GM08714 (cell line): ENCODE results near the gene RNF212B.

ENCODE experiments used
- H3K4me3 ChIP-seq: fragments of 200-500 bp; sonication (Bioruptor generic); 2 replicates; pipeline ENCODE4 v1.5.1; 2014; ENCODE audit warnings: mild to moderate bottlenecking, low read length, inconsistent platforms
- ZNF274 ChIP-seq: IDR thresholded peaks from 2 replicates; pipeline ENCODE4 v1.6.1; 2012; ENCODE audit warnings: mild to moderate bottlenecking, low read depth, low read length

RNF212B gene

DNA sequence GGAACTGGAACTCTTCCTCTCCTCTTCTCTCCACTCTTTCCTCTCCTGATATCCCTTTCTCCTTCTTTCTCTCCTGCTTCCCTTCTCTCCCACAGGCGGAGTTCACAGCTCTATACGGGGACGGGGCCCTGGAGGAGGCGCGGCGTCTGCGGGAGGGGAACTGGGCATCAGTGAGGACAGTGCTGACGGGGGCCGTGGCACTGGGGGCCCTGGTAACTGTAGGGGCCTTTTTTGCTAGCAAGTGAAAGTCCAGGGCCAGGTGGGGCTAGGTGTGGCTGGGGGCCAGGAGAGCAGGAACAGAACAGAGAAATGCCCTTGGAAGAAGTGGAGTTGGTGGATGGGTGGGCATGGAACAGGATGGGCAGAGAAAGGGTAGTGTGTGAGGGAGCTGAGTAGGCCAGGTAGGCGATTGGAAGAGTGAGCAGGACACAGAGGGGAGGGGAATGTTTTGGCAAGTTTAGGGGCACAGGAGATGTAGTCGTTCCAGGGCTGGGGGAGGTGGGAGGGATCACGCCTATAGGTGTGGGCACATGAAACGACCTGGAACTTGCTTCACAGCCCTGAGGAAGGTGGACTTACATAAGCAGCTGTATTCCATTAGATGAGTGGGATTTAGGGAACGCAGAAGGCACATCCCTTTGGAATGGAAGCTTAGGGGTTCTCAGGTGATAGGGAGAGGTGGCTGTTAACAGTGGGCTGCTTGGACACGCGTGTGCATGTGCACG, 71.1 kb downstream of the RNF212B start:
- no peak overlapping the region for H3K4me3 ChIP-seq
- no peak for TF ChIP-seq ZNF274

DNA sequence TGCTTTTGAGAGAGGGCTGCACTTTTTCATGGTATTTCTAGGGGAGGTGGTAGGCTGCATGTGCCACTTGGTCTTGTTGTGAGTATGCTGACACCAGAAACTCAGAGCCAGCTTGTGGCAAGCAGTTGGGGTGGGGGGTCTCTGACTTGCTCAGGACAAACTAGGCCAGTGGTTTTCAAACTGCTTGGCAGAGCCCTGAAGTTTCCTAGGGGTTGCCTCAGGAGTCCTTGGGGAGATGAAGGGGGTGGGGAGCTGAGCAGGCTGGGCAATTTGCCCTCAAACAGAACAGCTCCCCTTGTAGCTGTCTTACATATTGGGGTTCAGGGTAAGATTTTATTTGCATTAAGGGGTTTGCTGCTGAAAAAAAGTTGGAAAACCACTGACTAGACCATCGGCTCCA, 72.8 kb downstream of the RNF212B start:
- TF ChIP-seq ZNF274 = no peak
- H3K4me3 ChIP-seq = no peak overlapping the region

DNA sequence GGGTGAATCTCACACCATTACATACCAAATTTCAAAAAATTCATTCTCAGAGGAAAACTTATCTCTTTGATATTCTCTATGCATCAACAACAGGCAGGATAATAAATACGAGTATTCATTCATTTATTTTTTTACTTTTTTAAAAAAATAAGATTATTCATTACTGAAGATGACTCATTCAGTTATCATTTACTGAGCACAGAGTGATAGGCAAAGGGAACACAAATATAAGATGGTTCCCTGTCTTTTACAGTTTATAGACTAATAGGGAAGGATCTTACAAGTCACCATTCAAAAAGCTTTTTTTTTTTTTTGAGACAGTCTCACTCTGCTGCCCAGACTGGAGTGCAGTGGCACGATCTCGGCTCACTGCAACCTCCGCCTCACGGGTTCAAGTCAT, 78.6 kb downstream of the RNF212B start:
- no peak for TF ChIP-seq ZNF274
- H3K4me3 ChIP-seq = no peak overlapping the region

DNA sequence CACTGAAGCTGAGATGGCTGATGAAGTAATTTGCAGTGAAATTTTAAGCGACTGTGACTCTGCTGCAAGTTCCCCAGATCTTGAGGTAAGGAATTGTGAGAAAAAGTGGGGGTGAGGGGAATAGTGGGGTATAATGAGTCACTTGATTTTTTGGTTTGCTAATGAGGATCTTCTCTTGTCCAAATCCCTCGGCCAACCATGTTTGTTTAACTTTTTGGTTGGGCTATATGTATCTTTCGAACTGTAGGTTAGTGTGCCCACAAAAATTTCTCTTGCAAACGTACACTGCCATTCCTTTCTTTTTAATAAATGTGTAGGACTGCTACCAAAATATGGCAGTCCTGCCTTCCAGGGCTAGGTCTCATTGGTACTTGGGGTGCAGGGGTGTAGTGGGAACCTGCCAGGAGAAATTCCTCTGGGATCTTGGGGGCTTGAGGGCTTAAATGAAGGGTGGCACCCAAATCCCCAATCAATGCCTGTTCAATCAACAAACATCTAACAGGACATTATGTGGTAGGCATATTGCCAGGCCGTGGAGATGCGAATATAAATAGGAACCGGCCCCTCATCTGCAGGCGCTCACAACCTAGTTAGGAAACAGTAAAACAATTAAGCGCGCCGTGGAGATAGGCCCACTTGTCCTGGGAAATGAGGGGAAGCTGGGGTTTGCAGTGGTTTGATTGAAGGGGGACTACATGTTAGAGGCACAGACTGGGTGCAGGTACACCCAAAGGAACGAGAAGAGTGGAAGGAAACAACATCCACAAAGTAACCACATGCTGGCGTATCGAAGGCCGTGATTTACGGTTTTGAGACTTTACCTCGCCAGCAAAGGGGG, 82.2 kb downstream of the RNF212B start:
- H3K4me3 ChIP-seq = peak overlapping the region; percentile 64; the same call in 1 of the 2 replicates
- TF ChIP-seq ZNF274 = no peak

DNA sequence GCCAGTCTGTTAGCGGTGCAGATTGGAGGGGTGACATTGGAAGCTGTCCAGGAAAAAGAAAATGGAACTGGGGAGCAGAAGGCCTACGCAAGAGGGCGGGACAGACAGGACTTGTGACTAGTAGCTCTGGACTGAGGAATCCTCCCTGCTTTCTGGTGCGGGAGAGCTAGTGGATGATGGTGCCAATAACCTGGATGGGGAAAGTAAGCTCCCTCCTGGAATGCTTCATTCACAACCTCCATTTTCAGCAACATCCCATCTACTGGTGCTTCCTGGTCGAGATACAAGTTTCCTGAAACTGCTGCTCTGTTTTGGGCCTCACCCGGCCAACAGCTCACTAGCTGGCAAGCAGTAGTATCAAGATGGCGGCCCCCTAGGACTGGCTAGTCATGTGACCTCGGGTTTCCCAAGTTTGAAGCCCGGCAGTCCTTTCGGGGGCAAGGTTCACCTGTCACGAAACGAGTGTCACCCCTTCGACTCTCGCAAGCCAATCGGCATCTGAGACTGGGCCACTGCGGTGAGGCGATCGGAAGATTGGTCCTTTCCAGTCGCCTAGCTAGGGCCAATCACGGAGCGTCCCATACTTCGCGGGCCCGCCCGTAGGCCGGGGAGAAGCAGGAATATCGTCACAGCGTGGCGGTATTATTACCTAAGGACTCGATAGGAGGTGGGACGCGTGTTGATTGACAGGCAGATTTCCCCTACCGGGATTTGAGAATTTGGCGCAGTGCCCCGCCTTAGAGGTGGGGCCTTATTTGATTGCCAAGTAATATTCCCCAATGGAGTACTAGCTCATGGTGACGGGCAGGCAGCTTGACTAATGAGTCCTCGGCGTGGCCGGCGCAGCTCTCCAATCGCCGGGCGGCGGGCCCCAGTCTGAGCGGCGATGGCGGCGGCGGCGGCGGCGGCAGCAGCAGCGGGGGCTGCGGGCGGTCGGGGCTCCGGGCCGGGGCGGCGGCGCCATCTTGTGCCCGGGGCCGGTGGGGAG, 83.1 kb downstream of the RNF212B start, which contains the start of gene PABPN1:
PABPN1 (plus strand) TSS at position 874 of the 988 bp plus-strand sequence; CDS start at position 887, 13 bp downstream.
- peak within 1 kb of the TSS; percentile 89 for H3K4me3 ChIP-seq

DNA sequence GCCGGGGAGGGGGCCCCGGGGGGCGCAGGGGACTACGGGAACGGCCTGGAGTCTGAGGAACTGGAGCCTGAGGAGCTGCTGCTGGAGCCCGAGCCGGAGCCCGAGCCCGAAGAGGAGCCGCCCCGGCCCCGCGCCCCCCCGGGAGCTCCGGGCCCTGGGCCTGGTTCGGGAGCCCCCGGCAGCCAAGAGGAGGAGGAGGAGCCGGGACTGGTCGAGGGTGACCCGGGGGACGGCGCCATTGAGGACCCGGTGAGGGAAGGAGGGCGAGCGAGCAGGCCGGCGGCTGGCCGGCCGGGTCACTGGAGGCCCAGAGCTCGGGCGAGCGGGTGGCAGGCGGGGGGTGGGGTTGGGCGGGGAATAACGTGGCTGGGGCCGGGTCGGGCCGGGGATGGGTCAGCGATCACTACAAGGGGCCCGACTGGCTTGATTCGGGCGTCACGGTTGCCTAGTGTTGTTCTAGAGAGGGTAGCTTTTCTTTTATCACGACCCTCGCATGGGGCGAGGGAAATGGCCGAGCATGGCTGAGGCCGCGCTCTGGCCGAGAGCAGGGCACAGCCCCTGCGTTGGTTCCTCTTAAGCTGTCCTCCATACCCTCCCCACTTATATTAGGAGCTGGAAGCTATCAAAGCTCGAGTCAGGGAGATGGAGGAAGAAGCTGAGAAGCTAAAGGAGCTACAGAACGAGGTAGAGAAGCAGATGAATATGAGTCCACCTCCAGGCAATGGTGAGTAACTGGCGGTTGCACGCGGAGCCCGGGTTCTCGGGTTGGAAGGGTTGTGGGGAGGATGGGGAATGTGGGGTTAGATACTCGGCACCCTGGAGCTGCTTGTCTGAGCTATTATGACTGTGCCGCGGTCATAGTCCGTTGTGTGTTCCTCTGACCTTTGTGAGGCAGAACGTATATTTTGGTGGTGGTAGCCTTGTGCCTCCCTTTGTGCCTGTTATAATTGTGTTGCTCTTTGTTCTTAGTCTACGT, 84.1 kb downstream of the RNF212B start:
- no peak for TF ChIP-seq ZNF274
- peak overlapping the region; percentile 89 for H3K4me3 ChIP-seq

More for the DNA sequence above, 83.1 kb downstream of the RNF212B start, which contains the start of gene PABPN1:
- TF ChIP-seq ZNF274 = no peak
